Ureter (tissue), 1 donor: Measurements from ENCODE around the gene DTNB. TPM values are rescaled to one million over a fixed set of nuclear protein-coding genes. Genes with fewer than 3 reads are reported as not detected.

Experiments
- DNase-seq: peaks from one replicate; pipeline ENCODE4 v3.0.0-alpha.2; 2020; ENCODE audit warnings: low spot score
- total RNA-seq: library from RNA; stranded (reverse); gene quantifications from one replicate; pipeline ENCODE4 v1.2.4, GENCODE V29; 2023
- donor health status: DM: yes; HTN: yes; CAD: no.

Gene DTNB
- total RNA-seq, 1 donor from 2014 or later: 33.8 TPM

DNA sequence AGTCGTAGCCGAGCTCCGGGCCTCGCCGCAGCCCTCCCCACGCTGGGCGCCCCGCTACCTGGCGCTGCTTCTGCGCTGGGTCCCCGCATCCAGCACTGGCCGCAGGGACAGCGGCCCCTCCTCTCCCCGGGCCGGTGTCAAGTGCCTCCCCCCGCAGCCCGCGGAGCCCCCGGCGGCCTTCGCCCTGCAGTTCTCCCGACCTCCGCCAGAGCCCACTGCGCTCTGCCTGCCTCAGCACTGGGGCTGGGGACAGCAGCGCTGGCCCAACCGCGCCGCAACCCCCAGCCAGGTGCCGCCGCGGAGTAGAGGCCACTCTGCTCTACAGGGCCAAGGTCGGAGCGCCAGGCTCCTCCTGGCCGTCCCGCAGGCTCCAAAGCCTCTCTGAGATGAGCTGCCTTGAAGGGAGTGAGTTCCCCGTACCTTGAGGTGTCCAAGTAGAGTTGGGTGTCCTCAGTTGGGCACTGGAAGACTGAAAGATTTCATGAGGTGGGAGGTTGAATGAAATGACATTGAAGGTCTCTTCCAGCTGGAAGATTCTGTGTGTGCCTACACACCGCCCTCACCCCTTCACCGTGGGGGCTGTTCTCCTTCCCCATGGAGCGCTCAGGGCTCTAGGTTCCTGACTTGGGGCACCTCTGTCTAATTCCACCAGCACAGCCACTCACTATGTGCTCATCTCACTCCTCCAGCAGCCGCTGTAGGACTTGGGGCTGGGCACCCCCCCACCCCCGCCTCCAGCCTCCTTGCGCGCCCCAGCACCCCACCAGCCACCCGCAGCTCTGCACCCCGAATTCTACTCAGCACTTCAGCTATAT is 330.8 kb downstream of the DTNB start:
- peak; percentile 80 for DNase-seq

DNA sequence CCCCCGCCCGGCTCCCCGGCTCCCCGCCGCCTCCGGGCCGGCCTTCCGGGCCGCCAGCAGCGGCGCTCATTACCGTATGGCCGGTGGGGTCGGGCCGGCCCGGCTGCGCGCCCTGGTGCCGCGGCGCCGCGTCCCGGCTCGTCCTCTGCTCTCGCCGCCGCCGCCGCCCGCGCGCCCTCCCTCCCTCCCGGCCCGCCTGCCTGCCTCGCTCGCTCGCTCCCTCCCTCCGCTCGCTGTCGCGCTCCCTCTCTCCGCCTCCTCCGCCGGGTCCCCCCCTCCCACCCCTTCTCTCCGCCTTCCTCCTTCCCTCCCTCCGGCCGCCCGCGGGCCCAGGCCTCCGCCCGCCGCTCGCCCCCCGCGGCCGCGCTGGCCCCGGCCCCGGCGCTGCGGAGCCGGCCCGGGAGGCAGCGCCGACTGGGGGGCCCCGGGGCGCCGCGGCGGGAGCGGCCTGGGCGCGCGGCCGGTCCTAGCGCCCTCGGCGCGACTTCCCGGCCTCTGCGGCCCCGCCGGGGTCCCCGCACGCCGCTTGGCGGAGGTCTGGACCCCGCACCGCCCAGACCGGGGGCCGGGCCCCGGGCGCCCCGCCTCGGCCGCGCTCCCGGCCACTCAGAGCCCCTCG is 331.5 kb downstream of the DTNB start, which contains the start of gene DNMT3A:
Gene DNMT3A (minus strand): TSS at position 173 of the 619 bp plus-strand sequence. CDS start 27,941 bp downstream, outside the sequence.
- peak; percentile 80 for DNase-seq

DNA sequence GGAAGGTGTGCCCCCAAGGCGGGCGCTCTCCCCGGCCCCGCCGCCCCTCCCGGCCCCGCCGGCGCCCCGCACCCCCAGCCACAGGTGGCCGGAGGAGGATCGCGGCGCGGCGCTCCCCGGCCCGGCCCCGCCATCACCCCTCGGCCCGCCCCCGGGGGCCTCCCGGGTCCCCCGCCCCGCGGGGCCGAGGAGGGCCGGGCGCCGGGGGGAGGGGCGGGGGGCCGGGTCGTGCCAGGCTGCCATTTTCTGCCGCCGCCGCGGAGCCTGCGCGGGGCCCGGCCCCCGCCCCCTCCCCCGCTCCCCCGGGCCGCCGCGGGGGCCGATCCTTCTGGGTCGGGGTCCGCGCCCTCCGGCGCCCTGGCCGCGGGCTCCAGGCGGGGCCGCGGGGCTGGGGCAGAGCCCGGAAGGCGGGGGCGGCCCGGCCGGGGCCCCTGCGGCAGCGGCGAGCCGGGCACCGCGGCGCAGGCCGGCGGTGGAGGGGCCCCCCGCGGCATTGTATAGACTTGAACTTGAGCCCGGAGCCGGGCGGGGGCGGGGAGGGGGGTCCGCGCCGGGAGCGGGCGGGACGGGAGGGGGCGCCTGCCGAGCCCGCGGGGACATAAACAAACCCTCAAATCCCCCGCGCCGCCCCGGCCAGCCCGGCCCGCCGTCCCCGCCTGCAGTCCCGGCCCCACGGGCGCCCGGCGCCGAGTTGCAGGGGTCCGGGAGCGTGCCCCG is 332.2 kb downstream of the DTNB start:
- DNase-seq: no peak

DNA sequence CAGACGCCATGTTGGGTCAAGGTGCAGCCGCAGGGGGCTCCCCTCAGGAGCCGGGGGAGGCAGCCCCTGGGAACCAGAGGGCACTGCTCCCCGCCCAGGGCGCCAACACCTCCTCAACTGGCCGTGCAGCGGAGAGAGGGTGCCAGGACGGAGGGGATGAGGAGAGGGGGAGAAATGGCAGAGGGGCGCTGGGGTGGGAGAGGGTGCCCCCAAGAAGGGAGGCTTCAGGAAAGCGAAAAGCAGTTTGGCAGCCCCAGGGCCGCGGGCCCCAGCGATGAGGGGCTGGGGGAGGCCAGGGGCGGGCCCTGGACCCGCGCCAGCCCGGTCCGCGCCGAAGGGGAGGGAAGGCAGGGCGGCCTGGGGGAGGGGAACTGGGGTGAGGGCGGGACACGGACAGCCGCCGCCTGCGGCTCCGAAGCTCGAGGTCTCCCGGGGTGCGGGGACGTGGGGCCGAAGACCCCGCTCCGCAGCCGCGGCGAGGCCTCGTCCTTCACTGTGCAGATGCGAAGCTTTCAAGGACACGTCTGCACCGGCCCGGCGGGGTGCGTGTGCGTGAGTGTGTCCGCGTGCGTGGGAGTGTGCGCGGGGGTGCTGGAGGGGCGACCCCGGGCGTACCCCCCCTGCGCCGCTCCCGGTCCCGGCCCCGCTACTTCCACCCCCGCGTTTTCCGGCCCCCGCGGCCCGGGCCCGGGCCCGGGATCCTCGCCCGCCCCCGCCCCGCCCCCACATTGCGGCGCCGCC is 333.0 kb downstream of the DTNB start:
- DNase-seq: no peak

DNA sequence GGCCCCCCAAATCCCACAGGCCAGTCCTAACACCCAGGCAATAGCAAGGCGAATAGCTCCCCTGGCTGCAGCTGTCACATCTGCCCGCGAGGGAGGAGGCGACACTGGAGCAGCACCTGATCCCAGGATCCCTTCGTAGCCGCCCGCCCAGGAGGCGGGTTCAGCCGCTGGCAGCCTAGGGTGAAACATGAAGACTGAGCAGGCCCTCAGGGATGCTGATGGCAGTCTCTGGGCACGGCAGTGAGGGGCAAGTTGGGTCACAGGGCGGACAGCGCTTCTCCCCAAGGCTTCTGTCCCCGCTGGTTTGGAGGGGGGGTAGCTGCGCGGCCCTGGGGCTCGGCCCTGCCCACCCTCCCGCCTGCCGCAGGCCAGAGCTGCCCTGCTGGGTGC is 333.6 kb downstream of the DTNB start:
- no peak for DNase-seq

DNA sequence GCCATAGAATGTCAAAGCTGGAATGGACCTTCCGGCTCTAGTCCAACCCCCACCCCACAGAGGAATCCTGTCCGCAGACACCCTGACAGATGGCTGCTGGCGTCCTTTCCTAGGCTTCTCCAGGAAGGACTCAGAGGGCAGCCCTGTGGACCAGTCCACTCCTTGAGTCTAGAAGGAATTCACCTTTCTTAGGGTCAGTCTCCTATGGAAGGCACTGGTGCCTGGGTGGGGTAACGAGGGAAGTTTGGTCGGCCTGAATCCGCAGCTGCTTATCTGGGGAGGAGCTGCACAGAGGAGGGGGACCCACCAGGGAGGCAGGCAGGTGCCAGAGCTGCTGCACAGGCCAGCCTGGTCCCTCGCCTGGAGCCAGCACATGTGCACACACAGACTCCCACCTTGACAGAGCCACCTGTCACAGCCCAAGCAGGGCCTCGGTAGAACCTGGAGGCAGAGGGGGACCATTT is 334.1 kb downstream of the DTNB start:
- no peak for DNase-seq

DNA sequence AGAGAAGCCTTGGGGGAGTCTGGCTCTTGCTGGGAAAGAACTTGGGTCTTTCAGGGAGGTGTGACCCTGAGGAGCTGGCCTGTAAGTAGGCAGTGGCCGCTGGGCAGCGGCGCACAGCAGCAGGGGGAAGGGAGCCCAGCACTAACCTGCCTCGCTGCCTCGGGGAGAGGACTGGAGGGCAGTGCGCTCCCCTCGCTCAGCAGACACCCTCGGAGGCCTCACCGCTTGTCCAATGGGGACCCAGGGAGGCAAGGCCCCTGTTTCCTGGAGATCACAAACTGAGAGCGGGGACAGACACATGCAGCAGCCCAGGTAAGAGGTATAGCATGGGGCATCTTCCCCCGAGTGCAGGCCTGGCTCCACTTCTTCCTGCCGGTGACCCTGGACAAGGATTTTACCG is 335.0 kb downstream of the DTNB start:
- no peak for DNase-seq

DNA sequence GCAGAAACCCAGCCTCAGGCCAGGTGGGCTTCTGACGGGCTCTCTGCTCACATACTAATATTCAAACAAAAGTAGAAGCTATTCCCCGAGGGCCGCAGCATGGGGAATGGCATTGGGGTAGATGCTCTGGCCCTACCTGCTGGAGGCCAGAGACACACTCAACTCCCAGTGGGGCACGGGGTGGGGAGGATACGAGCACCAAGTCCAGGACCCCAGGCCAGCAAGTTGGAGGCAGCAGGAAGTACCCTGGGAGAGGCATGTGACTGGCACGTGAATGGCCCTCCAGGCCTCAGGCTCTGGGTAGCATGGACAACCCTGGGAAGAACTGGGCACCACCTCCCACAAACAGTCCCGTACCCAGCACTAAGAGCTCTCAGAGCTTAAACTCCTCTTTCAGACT is 335.5 kb downstream of the DTNB start:
- DNase-seq: no peak

DNA sequence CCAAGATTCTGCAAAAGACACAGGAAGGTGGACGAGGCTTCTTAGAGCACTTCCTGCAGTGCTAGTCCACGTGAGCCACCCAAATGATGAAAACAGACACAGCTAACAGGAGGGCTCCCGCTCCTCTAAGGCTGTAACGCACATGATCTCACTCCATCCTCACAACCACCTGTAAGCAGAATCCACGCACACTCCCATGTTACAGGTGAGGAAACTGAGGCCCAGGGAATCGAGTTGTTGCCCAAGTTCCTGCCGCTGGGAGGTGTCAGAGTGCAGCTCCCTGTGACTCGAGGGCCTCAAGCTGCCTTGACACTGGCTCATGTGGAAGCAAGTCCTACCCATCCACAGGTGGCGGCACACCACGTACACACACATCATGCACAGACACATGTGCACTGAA is 336.1 kb downstream of the DTNB start:
- no peak for DNase-seq

DNA sequence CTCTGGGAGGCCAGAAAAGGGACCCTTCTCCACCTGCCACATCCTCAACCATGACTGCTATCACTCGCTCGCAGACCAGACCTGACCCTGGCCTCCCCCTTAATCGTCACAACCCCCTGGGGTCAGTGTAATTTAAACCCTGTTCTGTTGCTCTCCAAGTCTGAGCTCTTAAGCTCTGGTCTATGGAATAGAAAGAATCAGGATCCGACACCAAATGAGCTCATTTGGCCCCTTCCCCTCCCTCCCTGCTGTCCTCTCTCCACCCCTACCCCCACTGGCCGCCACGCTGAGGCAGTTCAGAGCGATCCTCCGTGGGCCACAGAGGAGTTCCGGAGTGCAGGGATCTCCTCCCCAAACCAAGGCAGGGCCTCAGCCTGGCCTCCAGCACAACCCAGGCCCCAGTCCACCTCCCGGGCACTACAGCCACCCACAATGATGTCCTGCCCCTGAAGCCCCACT is 337.0 kb downstream of the DTNB start:
- no peak for DNase-seq

DNA sequence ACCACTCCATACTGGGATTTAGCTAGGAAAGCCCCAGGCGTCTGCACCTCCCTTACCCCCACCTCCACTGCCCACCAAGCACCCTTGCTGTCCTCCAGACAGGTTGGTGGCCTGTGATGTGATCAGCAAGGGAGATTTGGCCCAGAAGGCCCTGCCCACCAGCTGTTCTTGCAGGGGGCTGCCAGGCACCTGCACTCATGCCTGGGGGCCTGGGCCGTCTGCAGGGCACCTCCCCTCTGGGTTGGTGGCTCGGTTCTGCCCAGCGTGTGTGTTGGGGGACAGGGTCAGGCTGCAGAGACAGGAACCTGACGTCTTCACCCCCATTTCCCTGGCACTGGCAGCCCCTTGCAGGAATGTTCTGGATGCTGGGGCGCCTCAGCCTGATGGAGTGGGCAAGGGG is 337.4 kb downstream of the DTNB start:
- no peak for DNase-seq

DNA sequence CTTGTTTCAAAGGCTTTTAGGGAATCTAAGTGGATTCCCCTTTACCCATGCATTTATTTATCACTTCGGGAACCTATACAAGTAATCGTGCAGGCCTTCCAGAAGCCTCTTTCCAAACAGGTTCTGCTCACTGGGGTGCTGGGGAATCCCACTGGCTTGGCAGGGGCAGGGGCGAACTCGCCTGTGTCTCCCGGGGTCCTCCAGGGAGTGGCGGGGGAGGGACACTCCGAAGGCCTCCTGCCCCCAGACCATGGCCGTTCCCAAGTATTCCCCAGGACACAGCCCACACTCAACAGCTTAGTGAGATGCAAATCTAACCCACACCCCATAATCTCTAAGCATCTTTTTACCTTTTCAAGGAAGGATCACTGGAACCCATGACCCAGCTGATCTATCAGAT is 338.2 kb downstream of the DTNB start:
- DNase-seq: no peak

DNA sequence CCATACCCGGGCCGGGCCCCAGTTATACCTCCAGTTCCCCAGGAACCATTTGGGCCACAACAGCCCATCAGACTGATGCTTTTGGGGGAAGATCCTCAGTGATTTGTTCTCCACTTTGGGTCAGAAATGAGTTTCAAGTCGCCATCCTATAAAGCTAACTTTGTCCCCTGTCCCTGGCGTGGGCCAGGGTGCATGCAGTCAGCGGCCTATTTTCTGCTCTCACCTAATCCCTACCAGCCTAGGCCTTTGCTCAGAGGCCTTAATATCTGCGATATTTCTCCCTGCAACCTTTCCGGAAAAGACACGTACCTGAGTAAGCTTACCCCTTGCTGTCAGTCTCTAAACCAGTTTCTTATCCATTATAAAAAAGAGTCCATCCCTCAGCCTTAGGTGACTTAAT is 338.9 kb downstream of the DTNB start:
- DNase-seq: no peak

DNA sequence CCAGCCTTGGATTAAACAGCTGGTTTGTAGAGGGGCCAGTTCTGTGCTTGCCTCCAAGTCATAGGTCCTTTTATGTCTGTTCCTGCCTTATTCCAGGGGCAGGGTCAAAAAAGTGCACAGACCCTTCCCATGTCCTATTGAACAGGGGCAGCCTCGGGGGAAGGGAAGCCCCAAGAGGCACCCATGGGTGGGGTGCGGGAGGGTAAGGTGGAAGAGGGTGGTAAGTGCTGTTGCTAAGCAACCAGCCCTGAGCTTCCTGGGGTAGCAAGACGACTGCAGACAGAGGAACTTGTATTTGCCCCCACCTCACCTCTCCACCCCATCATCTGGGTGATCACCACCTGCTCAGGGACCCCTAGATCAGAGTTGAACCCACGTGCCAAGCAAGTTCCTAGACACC is 339.4 kb downstream of the DTNB start:
- no peak for DNase-seq

DNA sequence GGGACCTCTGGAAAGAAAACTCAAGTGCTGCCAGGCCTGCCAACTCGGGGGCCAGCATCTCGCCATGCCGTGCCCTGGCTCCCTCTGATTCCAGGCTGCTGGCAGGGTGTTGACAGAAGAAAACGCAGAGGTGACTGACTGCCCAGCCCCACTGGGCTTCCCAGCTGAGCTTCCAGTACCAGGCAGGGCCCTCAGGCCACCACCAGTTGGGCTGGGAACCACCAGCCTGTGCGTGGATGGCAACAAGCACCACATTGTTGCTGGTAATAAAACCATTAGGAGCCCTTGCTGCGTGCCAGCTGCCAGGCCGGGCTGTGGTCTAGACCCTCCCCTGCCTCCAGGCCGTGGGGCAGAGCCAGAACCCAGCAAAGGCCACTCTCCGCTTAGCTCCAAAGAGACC is 340.8 kb downstream of the DTNB start:
- DNase-seq: no peak

DNA sequence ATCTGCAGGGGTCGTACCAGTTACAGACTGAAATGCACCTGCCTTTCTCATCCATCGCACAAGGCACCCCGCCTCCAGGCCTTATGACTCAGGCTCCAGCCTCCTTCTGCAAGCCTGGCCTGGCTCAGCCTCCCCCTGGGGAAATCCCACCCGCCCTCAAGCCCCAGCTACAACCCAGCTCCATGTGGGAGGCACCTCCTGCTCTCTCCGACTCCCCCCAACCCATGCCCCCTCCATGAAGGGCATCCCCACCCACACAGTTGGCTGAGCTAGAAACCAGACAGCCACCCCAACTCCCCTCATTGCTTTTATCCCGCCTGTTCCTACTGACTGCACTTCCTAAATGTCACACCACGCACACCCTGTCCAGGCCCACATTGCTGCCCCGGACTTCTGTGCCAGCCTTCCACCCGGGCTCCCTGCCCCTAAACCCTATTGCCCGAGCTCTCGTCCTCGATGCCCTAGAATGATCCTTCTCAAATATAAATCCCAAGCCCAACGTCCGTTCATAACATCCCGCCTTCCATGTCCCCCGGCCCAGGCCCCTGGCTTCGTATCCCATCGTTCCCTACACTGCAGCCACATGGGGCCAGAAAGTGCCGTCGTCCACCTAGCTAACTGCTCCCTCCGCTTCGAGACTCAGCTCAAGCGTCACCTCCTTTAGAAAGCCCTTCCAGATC is 341.6 kb downstream of the DTNB start:
- no peak for DNase-seq

DNA sequence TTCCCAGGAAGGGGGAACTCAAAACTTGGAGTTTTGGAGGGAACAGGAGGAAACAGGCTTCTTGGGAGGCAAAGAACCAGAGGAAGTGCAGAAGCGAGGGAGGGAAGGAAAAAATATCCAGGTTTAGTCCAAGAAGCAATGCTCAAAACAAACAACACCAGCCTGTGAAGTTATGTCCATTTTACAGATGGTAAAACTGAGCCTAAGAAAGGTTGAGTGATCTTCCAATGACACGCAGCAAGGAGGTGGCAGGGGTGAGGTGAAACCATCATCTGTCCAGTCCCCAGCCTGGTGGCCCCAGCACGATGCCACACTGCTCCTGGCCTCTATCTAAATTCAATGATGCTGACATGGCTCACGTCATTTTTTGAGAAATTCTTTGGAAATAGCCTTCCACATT is 342.4 kb downstream of the DTNB start:
- no peak for DNase-seq

DNA sequence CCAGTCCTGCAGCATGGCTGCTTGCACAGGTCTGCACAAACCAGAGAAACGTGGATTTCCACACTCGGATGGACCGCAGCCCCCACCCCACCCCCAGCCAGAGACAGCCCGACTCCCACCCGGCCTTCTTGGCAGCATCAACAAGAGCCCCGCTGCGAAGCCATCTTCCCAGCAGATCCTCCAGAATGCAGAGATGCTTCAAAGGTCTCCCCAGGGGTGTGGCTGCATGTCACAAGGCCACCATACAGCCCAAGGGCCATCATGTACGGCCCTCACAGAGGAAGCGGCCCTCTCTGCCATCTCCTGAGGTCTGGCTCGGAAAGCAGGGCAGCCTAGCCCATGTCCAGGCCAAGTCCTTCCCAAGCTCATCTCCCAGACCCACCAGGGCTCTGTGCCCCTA is 343.1 kb downstream of the DTNB start:
- DNase-seq: no peak

DNA sequence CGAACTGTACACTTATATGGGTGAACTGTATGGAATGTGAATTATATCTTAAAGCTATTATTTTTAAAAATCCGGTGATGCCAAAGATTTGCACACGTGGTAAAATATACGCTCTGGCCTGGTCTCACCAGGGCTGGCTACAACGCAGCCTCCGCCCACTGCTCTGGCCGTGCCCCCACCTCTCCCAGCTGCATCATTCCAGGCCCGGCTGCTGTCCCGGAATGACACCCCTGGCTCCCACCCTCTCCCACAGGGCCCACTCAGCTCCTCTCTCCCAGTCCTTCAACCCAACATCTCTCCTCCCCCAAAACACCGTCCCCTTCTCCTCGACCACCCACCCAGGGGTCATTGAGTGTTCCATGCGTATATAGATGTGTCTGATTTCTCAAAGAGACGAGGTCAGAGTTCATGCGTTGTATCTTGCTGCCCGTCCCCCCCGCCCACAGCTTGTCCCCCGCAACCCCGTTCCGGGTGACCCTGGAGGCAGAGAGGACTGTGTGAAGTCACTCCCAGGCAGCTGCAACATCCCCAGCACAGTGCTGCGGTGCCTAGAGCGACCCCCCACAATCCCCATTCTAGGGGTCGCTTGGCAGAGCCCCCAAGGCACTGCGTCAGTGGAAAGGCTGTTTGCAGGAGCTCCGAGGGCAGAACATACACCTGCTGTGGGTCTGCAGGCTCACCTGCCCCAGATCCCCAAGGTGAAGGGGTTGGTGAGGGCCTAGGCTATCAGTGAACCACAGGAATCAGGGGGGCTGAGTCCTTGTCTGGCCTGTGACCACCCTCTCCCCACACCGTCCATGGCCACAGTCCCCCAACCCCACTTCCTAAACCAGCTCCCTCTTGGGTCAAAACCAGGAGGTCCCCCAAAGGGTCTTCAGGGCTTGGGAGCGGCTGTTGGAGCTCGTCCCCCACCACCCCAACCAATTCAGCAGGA is 345.0 kb downstream of the DTNB start:
- DNase-seq: no peak
